KOPT-K1 (cell line): ENCODE data around the gene MYL6.

Source experiments
- H3K27ac ChIP-seq: fragments of 200-600 bp; sonication (generic); 2 replicates; pipeline ENCODE4 v1.5.1; 2016; ENCODE audit warnings: antibody characterized with exemption, mild to moderate bottlenecking, low read depth, low read length; ENCODE audit not compliant: poor library complexity, severe bottlenecking
- H3K36me3 ChIP-seq: fragments of 200-600 bp; sonication (generic); 2 replicates; pipeline ENCODE4 v1.5.1; 2017; ENCODE audit warnings: antibody characterized with exemption, mild to moderate bottlenecking, low read length, moderate library complexity; ENCODE audit not compliant: insufficient read depth
- H3K9me3 ChIP-seq: fragments of 200-600 bp; sonication (generic); 2 replicates; pipeline ENCODE4 v1.5.1; 2017; ENCODE audit warnings: antibody characterized with exemption, low read length, mild to moderate bottlenecking; ENCODE audit not compliant: insufficient read depth, poor library complexity, severe bottlenecking

MYL6 gene

GRCh38 chr12:56159482-56160192 is 1.5 kb downstream of the MYL6 start:
- Histone ChIP-seq H3K9me3 (no peaks in the 10 kb centered on the region), H3K27ac (peak overlapping the region; percentile 82), H3K36me3 (peaks cover 72% of the 10 kb centered on the region)

- peak overlapping the region; percentile 82 for H3K27ac ChIP-seq
- H3K36me3 ChIP-seq: peaks cover 72% of the 10 kb centered on the region
These were observed 2.1 kb downstream of the MYL6 start for GRCh38 chr12:56160193-56160763.

DNA sequence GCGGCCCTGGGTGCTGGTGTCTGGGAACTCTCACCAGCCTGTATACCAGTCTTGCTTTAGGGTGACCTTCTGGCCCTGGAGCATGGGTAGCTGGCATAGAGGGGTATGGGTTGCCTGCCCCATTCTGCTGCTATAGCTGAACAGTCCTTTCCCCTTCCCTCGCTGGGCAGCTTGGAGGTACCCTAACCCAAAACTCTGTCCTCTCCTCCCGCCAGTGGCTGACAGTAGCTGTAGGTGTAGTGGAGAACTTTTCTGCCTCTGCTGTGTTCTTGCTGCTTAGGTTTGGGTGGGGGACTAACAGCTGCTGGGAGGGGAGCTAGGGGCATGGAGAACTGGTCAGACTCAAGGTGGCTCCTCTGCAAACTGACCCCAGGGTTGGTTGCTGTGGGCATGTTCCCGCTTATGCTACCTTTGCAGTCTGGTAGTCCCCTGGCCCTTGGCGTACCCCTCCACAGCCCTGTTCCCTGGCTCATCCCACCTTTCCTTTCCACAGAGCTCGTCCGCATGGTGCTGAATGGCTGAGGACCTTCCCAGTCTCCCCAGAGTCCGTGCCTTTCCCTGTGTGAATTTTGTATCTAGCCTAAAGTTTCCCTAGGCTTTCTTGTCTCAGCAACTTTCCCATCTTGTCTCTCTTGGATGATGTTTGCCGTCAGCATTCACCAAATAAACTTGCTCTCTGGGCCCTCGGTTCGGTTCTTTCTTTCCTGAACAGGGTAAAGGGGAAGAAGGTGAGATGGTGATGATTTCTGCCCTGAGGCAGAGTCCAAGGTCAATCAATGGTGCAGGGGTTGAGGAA is 2.9 kb downstream of the MYL6 start:
- H3K27ac ChIP-seq: peak overlapping the region; percentile 82
- H3K36me3 ChIP-seq: peaks cover 72% of the 10 kb centered on the region
- H3K9me3 ChIP-seq: no peaks in the 10 kb centered on the region

More at GRCh38 chr12:56160193-56160763, 2.1 kb downstream of the MYL6 start:
- H3K9me3 ChIP-seq: no peaks in the 10 kb centered on the region

DNA sequence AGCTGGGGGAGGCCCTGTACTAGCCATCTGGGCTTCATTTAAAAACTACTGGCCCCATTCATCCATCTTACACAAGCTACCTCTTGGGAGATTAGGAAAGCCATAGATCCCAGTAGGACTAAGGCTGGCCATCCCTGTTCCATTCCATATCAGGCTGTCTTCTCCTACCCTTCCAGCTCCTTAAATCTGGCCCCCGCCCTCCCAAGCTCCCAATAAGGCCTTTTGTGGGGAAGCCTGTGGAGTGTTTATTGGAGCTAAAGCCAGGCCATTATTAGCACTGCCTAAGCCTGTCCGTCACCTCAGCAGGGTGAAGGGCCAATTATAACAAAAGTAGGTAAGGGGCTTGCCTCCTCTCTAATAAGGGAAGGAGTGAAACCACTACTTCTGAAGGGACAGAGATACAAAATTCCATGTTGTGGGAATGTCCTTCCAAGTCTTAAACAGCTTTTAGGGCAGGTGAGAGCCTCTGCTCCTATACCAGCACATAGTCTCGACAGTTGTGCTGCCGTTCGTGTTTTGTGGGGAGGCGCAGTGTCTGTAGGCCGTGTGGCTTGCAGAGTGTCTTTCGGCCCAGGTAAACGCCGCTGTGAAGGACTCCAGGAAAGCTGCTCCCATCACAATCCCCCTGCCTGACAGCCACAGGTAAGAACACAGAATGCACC is 3.7 kb downstream of the MYL6 start:
- Histone ChIP-seq H3K36me3 (peaks cover 77% of the 10 kb centered on the region), H3K27ac (no peak overlapping the region), H3K9me3 (no peaks in the 10 kb centered on the region)

DNA sequence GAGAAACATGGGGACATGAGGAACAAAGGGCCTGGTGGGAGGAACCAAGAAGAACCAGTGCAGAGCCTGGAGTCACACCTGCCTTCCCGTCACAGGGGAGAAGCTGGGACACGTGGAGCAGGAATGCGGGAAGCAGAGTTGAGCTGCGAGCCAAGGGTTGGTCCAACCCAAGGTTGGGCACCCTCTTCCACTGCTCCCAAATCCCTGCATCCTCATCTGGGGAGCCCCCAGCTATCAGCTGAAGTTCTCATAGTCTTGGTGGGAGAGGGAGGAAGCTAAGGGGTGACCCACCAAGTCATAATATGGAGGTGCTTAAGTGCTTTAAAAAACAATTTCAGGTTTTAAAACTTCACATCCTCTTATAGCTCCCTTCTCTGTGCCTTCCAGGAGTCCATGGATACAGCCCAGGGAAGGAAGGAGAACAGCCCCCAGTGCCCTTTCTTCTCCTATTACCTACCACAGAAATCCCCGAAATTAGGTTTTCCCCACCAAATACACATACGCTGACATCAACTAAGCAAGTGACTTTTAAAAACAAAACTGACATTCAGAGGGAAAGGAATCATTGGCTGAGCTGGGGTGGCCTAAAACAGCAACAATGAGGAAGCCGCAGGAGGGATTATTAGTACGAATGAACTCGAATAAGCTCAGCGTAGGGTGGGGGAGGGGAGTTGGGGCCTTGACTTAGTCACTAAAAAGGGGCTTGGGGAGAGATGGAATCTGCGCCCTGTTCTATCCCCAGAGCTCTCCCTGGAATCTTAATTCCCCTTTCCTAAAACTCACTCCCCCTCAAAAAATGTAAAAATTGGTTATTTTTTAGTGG is 4.5 kb downstream of the MYL6 start:
- Histone ChIP-seq H3K27ac (no peak overlapping the region), H3K36me3 (peaks cover 85% of the 10 kb centered on the region), H3K9me3 (no peaks in the 10 kb centered on the region)

DNA sequence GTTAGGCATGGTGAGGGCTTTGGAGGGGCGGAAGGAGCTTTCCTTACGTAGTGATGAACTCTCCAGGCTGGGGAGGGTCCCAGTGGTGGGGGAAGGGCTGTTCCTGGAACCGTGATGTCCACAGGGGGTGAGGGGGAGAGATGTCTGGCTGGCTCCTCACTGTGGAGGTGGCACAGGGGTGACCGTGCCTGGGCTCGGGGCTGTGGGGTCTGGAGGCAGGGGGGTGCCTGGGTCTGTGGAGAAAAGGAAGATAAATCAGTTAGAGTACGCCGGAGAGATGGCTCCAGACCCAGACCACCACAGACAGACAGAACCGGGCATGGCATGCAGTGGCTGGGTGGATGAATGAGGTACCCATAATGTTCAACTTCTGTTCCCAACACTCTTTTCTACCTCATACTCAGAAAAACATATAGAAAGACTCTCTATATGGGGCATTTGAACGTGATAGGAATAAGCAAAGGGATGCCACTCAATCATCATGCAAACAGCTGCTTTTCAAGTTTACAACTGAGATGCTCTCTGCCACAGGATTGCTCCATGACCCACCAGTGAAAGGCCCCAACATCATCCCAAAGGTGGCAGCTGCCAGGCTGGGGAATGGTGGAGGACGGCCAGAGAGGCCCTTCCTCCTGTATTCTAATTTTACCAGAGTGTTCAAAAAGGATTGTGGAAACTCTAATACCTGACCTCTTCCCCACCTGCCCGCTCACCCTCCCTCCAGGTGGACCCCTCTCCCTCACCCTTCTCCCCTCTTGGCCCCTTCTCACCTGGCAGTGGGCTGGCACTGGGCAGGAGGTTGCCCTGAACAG is 5.6 kb downstream of the MYL6 start:
- no peak overlapping the region for H3K27ac ChIP-seq
- H3K9me3 ChIP-seq: no peaks in the 10 kb centered on the region
- peaks cover 96% of the 10 kb centered on the region for H3K36me3 ChIP-seq

- no peaks in the 10 kb centered on the region for H3K9me3 ChIP-seq
- H3K27ac ChIP-seq: no peak overlapping the region
- H3K36me3 ChIP-seq: peaks cover 99% of the 10 kb centered on the region
These were observed 6.2 kb downstream of the MYL6 start for GRCh38 chr12:56164345-56164729.

- no peak overlapping the region for H3K27ac ChIP-seq
- H3K9me3 ChIP-seq: no peaks in the 10 kb centered on the region
- H3K36me3 ChIP-seq: peaks cover 99% of the 10 kb centered on the region
These were observed 7.2 kb downstream of the MYL6 start for GRCh38 chr12:56165369-56165768.

- no peak overlapping the region for H3K27ac ChIP-seq
- no peaks in the 10 kb centered on the region for H3K9me3 ChIP-seq
- H3K36me3 ChIP-seq: peaks cover 99% of the 10 kb centered on the region
These were observed 11.1 kb downstream of the MYL6 start for GRCh38 chr12:56169229-56169759.

DNA sequence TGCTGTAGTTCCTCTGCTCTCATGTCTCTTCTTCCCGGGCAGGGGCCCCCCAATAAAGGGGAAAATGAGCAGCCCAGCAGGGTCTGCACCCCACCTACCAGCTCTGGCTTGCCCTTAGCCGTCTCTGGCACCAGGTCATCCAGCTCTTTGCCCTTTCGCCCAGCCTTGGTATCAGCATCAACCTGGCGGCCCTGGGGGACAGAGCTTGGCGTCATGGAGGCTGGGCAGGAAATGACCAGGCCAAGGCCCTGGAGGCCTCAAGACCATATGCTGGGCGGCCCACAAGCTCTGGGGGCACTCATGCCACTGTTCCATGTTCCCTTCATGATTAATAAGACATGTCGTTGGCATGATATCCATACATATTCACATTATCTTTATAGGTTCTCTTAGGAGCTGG is 14.7 kb downstream of the MYL6 start:
- H3K36me3 ChIP-seq: peaks cover 99% of the 10 kb centered on the region
- H3K27ac ChIP-seq: no peak overlapping the region
- no peaks in the 10 kb centered on the region for H3K9me3 ChIP-seq

- no peaks in the 10 kb centered on the region for H3K9me3 ChIP-seq
- no peak overlapping the region for H3K27ac ChIP-seq
- H3K36me3 ChIP-seq: peaks cover 97% of the 10 kb centered on the region
These were observed 20.2 kb downstream of the MYL6 start for GRCh38 chr12:56178347-56178746.

GRCh38 chr12:56186957-56187356 is 28.8 kb downstream of the MYL6 start:
- H3K9me3 ChIP-seq: no peaks in the 10 kb centered on the region
- peaks cover 61% of the 10 kb centered on the region for H3K36me3 ChIP-seq
- H3K27ac ChIP-seq: no peak overlapping the region

DNA sequence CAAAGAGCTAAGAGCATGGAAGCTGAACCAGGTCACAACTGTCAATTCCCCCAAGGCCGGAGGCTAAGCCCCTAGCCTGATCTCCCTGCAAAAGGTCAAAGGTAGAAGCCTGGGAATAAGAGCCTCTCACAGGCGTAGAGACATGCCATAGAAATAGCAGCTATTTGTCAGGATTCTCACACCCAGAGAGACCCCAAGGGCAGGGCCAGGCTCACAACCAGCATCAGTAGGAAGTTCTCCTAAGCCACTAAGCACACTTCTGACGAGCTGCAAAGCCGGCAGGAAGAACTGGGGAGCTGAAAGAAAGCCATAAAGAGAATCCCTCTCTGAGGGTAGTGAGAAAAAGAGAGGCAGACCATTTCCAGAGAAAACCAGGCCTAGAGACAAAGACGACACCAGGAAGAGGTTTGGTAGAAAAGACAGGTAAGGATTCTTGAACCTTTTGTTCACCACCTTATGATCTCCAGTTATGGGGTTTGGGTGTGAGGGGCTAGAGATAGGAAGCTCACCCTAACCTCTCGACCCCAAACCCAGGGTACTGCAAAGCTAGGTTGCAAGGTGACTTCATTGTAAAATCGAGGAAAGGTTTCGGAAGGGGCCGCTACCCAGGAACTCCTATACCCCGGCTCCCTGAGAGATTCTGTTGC is 30.1 kb downstream of the MYL6 start:
- Histone ChIP-seq H3K27ac (peak overlapping the region; percentile 78), H3K36me3 (peaks cover 48% of the 10 kb centered on the region), H3K9me3 (no peaks in the 10 kb centered on the region)
